Neural progenitor cell (in vitro differentiated cells): ENCODE data around the gene MAFF.

Source experiments
- EZH2 ChIP-seq: fragments of 200-600 bp; sonication (generic); IDR thresholded peaks from 2 replicates; pipeline ENCODE4 v1.6.1; 2017; ENCODE audit warnings: antibody characterized with exemption, mild to moderate bottlenecking, moderate library complexity
- EZH2phosphoT487 ChIP-seq: fragments of 200-600 bp; sonication (generic); IDR thresholded peaks from 2 replicates; pipeline ENCODE4 v1.6.1; 2017; ENCODE audit warnings: antibody characterized with exemption
- TF ChIP-seq, protein P1 (sequence below): fragments of 200-600 bp; sonication (generic); IDR thresholded peaks from 2 replicates; pipeline ENCODE4 v1.5.1; 2017; ENCODE audit warnings: antibody characterized with exemption, mild to moderate bottlenecking

DNA sequence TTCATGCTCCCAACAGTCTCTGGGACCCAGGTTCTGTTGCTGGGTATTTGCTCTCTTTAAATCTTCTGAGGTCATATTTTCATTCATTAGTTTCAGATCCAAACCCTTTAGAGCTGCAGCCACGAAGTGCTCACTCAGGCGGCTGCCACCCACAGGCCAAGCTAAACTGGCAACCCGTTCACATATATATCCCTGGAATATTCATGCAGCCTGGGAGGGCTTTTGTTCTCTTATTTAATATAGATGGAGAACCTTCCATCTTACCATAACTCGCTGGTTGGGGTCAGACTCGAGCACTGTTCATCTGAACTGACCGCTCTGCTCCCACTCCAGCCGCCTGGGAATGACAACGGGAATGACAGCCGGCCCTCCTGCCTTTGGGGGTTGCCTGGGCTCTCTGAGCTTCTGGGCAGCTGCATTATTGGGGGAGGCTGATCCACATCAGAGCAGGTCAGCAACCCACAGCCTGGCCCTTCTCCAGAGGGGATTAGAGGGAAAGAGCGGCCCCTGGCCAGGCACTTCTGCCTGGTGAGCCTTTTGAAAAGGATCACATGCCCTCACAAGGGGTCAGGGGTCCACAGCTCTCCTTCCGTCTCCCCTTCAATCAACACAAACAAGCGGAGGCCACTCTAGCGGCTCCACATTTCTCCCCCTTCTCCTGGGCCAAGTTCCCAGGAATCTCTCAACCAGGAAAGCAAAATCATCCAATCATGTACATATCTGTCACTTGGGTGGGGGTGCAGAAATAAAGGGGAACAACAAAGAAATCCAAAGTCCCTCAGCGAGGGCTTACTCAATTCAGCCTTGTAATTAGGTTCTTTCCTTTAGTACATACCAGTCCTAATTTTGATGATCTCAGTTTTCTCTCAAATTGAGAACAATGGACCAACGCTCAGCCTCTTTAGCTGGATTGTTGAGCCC, 59.2 kb downstream of the MAFF start:
- TF ChIP-seq EZH2 (no peak), EZH2phosphoT487 (no peak)
- TF ChIP-seq, protein P1, sequence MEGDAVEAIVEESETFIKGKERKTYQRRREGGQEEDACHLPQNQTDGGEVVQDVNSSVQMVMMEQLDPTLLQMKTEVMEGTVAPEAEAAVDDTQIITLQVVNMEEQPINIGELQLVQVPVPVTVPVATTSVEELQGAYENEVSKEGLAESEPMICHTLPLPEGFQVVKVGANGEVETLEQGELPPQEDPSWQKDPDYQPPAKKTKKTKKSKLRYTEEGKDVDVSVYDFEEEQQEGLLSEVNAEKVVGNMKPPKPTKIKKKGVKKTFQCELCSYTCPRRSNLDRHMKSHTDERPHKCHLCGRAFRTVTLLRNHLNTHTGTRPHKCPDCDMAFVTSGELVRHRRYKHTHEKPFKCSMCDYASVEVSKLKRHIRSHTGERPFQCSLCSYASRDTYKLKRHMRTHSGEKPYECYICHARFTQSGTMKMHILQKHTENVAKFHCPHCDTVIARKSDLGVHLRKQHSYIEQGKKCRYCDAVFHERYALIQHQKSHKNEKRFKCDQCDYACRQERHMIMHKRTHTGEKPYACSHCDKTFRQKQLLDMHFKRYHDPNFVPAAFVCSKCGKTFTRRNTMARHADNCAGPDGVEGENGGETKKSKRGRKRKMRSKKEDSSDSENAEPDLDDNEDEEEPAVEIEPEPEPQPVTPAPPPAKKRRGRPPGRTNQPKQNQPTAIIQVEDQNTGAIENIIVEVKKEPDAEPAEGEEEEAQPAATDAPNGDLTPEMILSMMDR: no peak
